ENCODE measurements around the gene MRPS23. TPM values are rescaled to one million over a fixed set of nuclear protein-coding genes. Genes with fewer than 3 reads are reported as not detected.

MRPS23 gene
- total RNA-seq, 1 experiment from 2014 or later, result 97.5 TPM

GRCh38 chr17:57898487-57899311, 48.9 kb upstream of the MRPS23 start:
- no TSS peak for BruUV-seq (replicated peaks)
- no peaks in the 10 kb centered on the region for H3K27me3 ChIP-seq (ENCODE audit: low read length)
- no peaks in the 10 kb centered on the region for H3K9me3 ChIP-seq (ENCODE audit: low read length)
- H4K20me1 ChIP-seq (ENCODE audit: low read length), result no peaks in the 10 kb centered on the region
- H3K27ac ChIP-seq (ENCODE audit: low read length), result no peak overlapping the region
- H3K9ac ChIP-seq (ENCODE audit: low read length), result no peak overlapping the region
- no peaks in the 10 kb centered on the region for H3K9me2 ChIP-seq (replicated peaks; ENCODE audit: low read length)
- H3K79me2 ChIP-seq (ENCODE audit: low read length), result peaks cover 61% of the 10 kb centered on the region
- POLR2A ChIA-PET (ENCODE audit: unreplicated experiment), result no interaction called here
- CTCF ChIA-PET, result interaction anchor here (0.6 kb wide), 1 partner anchor 39 kb away, joined by 9 read pairs; no protein-coding TSS in a partner anchor
- peaks cover 60% of the 10 kb centered on the region for H3K4me1 ChIP-seq (ENCODE audit: insufficient read depth, low read length)
- H3K36me3 ChIP-seq (ENCODE audit: low read depth, low read length), result no peaks in the 10 kb centered on the region
- DNase-seq (no peak), ATAC-seq (no peak)
- H3K4me2 ChIP-seq (ENCODE audit: low read length), result no peak overlapping the region
- H3K4me3 ChIP-seq (ENCODE audit: low read length), result no peak overlapping the region
- TF ChIP-seq EZH2 (IDR thresholded peaks at IDR 0.05; ENCODE audit: low read length, unreplicated experiment), result no peak
- no peak for TF ChIP-seq CTCF (conservative IDR thresholded peaks at IDR 0.05; ENCODE audit: low read depth, low read length)
- TF ChIP-seq EZH2phosphoT487 (IDR thresholded peaks at IDR 0.05; ENCODE audit: borderline replicate concordance, low read length), result no peak
- intact Hi-C loops (cut with micrococcal nuclease), result no loop called here
- no peak overlapping the region for H2AFZ ChIP-seq (ENCODE audit: low read length)
- peaks cover 7% of the 10 kb centered on the region for H3F3A ChIP-seq (ENCODE audit: low read length, unreplicated experiment)

GRCh38 chr17:57895382-57896060, 45.7 kb upstream of the MRPS23 start:
- DNase-seq, result no peak
- BruUV-seq (replicated peaks), result no TSS peak
- Histone ChIP-seq H3K9me2 (replicated peaks; ENCODE audit: low read length) (no peaks in the 10 kb centered on the region), H2AFZ (ENCODE audit: low read length) (no peak overlapping the region), H3K4me3 (ENCODE audit: low read length) (no peak overlapping the region), H3K27me3 (ENCODE audit: low read length) (no peaks in the 10 kb centered on the region), H3K79me2 (ENCODE audit: low read length) (peaks cover 55% of the 10 kb centered on the region), H3K4me1 (ENCODE audit: insufficient read depth, low read length) (peaks cover 60% of the 10 kb centered on the region), H3F3A (ENCODE audit: low read length, unreplicated experiment) (no peaks in the 10 kb centered on the region), H3K9ac (ENCODE audit: low read length) (no peak overlapping the region), H3K9me3 (ENCODE audit: low read length) (no peaks in the 10 kb centered on the region), H3K36me3 (ENCODE audit: low read depth, low read length) (no peaks in the 10 kb centered on the region), H3K27ac (ENCODE audit: low read length) (no peak overlapping the region), H3K4me2 (ENCODE audit: low read length) (no peak overlapping the region), H4K20me1 (ENCODE audit: low read length) (no peaks in the 10 kb centered on the region)
- POLR2A ChIA-PET (ENCODE audit: unreplicated experiment), result interaction anchor here (0.7 kb wide), 1 partner anchor 60 kb away, joined by 3 read pairs; the partner anchor contains the start of gene CUEDC1
- ATAC-seq, result no peak
- intact Hi-C loops (cut with micrococcal nuclease), result no loop called here
- no peak for TF ChIP-seq EZH2phosphoT487 (IDR thresholded peaks at IDR 0.05; ENCODE audit: borderline replicate concordance, low read length)
- no peak for TF ChIP-seq CTCF (conservative IDR thresholded peaks at IDR 0.05; ENCODE audit: low read depth, low read length)
- no peak for TF ChIP-seq EZH2 (IDR thresholded peaks at IDR 0.05; ENCODE audit: low read length, unreplicated experiment)
- CTCF ChIA-PET, result no interaction called here
